Hepatocyte (in vitro differentiated cells): ENCODE results near the gene LIX1. TPM values are rescaled to one million over a fixed set of nuclear protein-coding genes. Genes with fewer than 3 reads are reported as not detected.

Experiments
- DNase-seq: peaks from one replicate; pipeline ENCODE4 v3.0.0-alpha.2; 2016; ENCODE audit warnings: low spot score
- H2AFZ ChIP-seq: fragments of 200-600 bp; sonication (generic); 2 replicates; pipeline ENCODE4 v1.6.0; 2016; ENCODE audit warnings: antibody characterized with exemption, mild to moderate bottlenecking
- H3K27ac ChIP-seq: fragments of 200-600 bp; sonication (generic); 2 replicates; pipeline ENCODE4 v1.5.1; 2016; ENCODE audit warnings: mild to moderate bottlenecking
- H3K27me3 ChIP-seq: fragments of 200-600 bp; sonication (generic); 2 replicates; pipeline ENCODE4 v1.6.1; 2016
- H3K36me3 ChIP-seq: fragments of 200-600 bp; sonication (generic); replicated peaks from 2 replicates; pipeline ENCODE4 v1.5.1; 2016; ENCODE audit warnings: low read depth; ENCODE audit not compliant: insufficient read depth
- H3K4me1 ChIP-seq: fragments of 200-600 bp; sonication (generic); 2 replicates; pipeline ENCODE4 v1.5.1; 2016; ENCODE audit warnings: mild to moderate bottlenecking, moderate library complexity; ENCODE audit not compliant: insufficient read depth
- H3K4me2 ChIP-seq: fragments of 200-600 bp; sonication (generic); 2 replicates; pipeline ENCODE4 v1.6.0; 2016
- H3K4me3 ChIP-seq: fragments of 200-600 bp; sonication (generic); 2 replicates; pipeline ENCODE4 v1.5.1; 2016; ENCODE audit warnings: mild to moderate bottlenecking
- H3K79me2 ChIP-seq: fragments of 200-600 bp; sonication (generic); 2 replicates; pipeline ENCODE4 v1.6.0; 2017; ENCODE audit warnings: mild to moderate bottlenecking
- H3K9me2 ChIP-seq: fragments of 200-600 bp; sonication (generic); replicated peaks from 2 replicates; pipeline ENCODE4 v1.6.0; 2017; ENCODE audit warnings: mild to moderate bottlenecking; ENCODE audit not compliant: insufficient read depth
- H3K9me3 ChIP-seq: fragments of 200-600 bp; sonication (generic); 2 replicates; pipeline ENCODE4 v1.5.1; 2016; ENCODE audit warnings: low read depth, mild to moderate bottlenecking
- H4K20me1 ChIP-seq: fragments of 200-600 bp; sonication (generic); 2 replicates; pipeline ENCODE4 v1.6.0; 2016; ENCODE audit warnings: mild to moderate bottlenecking; ENCODE audit not compliant: insufficient read depth, poor library complexity, severe bottlenecking
- CTCF ChIP-seq: fragments of 200-600 bp; sonication (generic); IDR thresholded peaks from 2 replicates; pipeline ENCODE4 v1.5.1; 2016; ENCODE audit warnings: antibody characterized with exemption, mild to moderate bottlenecking; ENCODE audit not compliant: poor library complexity
- EZH2 ChIP-seq: fragments of 200-600 bp; sonication (generic); IDR thresholded peaks from 2 replicates; pipeline ENCODE4 v1.6.1; 2016; ENCODE audit warnings: antibody characterized with exemption, mild to moderate bottlenecking, borderline replicate concordance
- EZH2phosphoT487 ChIP-seq: fragments of 200-600 bp; sonication (generic); IDR thresholded peaks from one replicate; pipeline ENCODE4 v1.6.1; 2018; ENCODE audit warnings: antibody characterized with exemption, mild to moderate bottlenecking, low read depth, moderate library complexity; ENCODE audit not compliant: unreplicated experiment, severe bottlenecking
- WGBS: methylation state at CpG from one replicate; pipeline ENCODE4 v1.1.6; 2016; ENCODE audit warnings: low lambda C conversion rate; ENCODE audit errors: missing lambda C conversion rate; 5-methylcytosine and 5-hydroxymethylcytosine counted together
- polyA plus RNA-seq: library from polyadenylated mRNA; unstranded; fragments of >200 nt; fragmentation: Nextera tagmentation; extraction: Ambion mirVana; gene quantifications from 2 replicates; pipeline ENCODE4 v1.2.1, GENCODE V29; 2016
- total RNA-seq: library from RNA; depleted of rRNA; stranded (reverse); fragments of >200 nt; gene quantifications from 2 replicates; pipeline ENCODE4 v1.2.3, GENCODE V29; 2014

LIX1 gene
- total and polyA plus RNA-seq, 2 experiments from 2014 or later: 4.3 to 6.2 TPM

- no peak for DNase-seq
- no peak overlapping the region for H3K27ac ChIP-seq
- no peaks in the 10 kb centered on the region for H3K79me2 ChIP-seq
- no peaks in the 10 kb centered on the region for H3K27me3 ChIP-seq
- no peaks in the 10 kb centered on the region for H3K9me3 ChIP-seq
- TF ChIP-seq EZH2 (no peak), EZH2phosphoT487 (no peak), CTCF (no peak)
- H3K4me2 ChIP-seq: no peak overlapping the region
- no peak overlapping the region for H3K4me3 ChIP-seq
- H3K36me3 ChIP-seq: no peaks in the 10 kb centered on the region
- no peaks in the 10 kb centered on the region for H3K4me1 ChIP-seq
- no peaks in the 10 kb centered on the region for H3K9me2 ChIP-seq
- no peaks in the 10 kb centered on the region for H4K20me1 ChIP-seq
- no peak overlapping the region for H2AFZ ChIP-seq
Measured at GRCh38 chr5:97172227-97172626, 29.8 kb upstream of the LIX1 start.

GRCh38 chr5:97171703-97172102 is 29.3 kb upstream of the LIX1 start:
- TF ChIP-seq CTCF: no peak
- TF ChIP-seq EZH2phosphoT487: no peak
- TF ChIP-seq EZH2: no peak
- Histone ChIP-seq H3K79me2 (no peaks in the 10 kb centered on the region), H3K4me1 (no peaks in the 10 kb centered on the region), H3K36me3 (no peaks in the 10 kb centered on the region), H4K20me1 (no peaks in the 10 kb centered on the region), H3K4me3 (no peak overlapping the region), H3K9me3 (no peaks in the 10 kb centered on the region), H2AFZ (no peak overlapping the region), H3K4me2 (no peak overlapping the region), H3K9me2 (no peaks in the 10 kb centered on the region), H3K27me3 (no peaks in the 10 kb centered on the region), H3K27ac (no peak overlapping the region)
- no peak for DNase-seq
- WGBS: 91% methylated on average over 3 of the region's 3 CpGs

GRCh38 chr5:97167435-97167834 is 25.0 kb upstream of the LIX1 start:
- TF ChIP-seq CTCF (no peak), EZH2phosphoT487 (no peak), EZH2 (no peak)
- Histone ChIP-seq H3K36me3 (peaks cover 3% of the 10 kb centered on the region), H2AFZ (no peak overlapping the region), H3K4me2 (no peak overlapping the region), H3K79me2 (no peaks in the 10 kb centered on the region), H3K27ac (no peak overlapping the region), H3K4me3 (no peak overlapping the region), H4K20me1 (no peaks in the 10 kb centered on the region), H3K9me2 (no peaks in the 10 kb centered on the region), H3K4me1 (peaks cover 15% of the 10 kb centered on the region), H3K9me3 (no peaks in the 10 kb centered on the region), H3K27me3 (no peaks in the 10 kb centered on the region)
- 79% methylated on average over 6 of the region's 6 CpGs for WGBS
- no peak for DNase-seq

GRCh38 chr5:97165726-97166125 is 23.3 kb upstream of the LIX1 start:
- peaks cover 6% of the 10 kb centered on the region for H3K36me3 ChIP-seq
- DNase-seq: peak; percentile 40
- H3K4me2 ChIP-seq: peak overlapping the region; percentile 9
- H3K4me1 ChIP-seq: peaks cover 15% of the 10 kb centered on the region
- no peaks in the 10 kb centered on the region for H3K9me2 ChIP-seq
- TF ChIP-seq CTCF (no peak), EZH2 (no peak), EZH2phosphoT487 (no peak)
- no peaks in the 10 kb centered on the region for H4K20me1 ChIP-seq
- H3K79me2 ChIP-seq: no peaks in the 10 kb centered on the region
- 46% methylated on average over 1 of the region's 1 CpG for WGBS
- no peaks in the 10 kb centered on the region for H3K9me3 ChIP-seq
- no peak overlapping the region for H2AFZ ChIP-seq
- no peaks in the 10 kb centered on the region for H3K27me3 ChIP-seq
- H3K27ac ChIP-seq: peak overlapping the region; percentile 52
- no peak overlapping the region for H3K4me3 ChIP-seq
